KMS-11 (cell line): Measurements from ENCODE around the gene ISX.

Experiments
- H2AFZ ChIP-seq: fragments of 200-600 bp; sonication (generic); 2 replicates; pipeline ENCODE4 v1.6.1; 2016; ENCODE audit warnings: antibody characterized with exemption, mixed run types, low read depth
- H3K27ac ChIP-seq: fragments of 200-600 bp; sonication (generic); 2 replicates; pipeline ENCODE4 v1.6.1; 2016; ENCODE audit warnings: mild to moderate bottlenecking, mixed run types
- H3K27me3 ChIP-seq: fragments of 200-600 bp; sonication (generic); 2 replicates; pipeline ENCODE4 v1.6.1; 2017; ENCODE audit warnings: mild to moderate bottlenecking, low read depth, mixed run types, moderate library complexity; ENCODE audit not compliant: insufficient read depth
- H3K36me3 ChIP-seq: fragments of 200-600 bp; sonication (generic); 2 replicates; pipeline ENCODE4 v1.6.1; 2017; ENCODE audit warnings: mild to moderate bottlenecking, mixed run types; ENCODE audit not compliant: insufficient read depth
- H3K4me1 ChIP-seq: fragments of 200-600 bp; sonication (generic); 2 replicates; pipeline ENCODE4 v1.6.1; 2016; ENCODE audit warnings: mild to moderate bottlenecking, low read depth, mixed run types; ENCODE audit not compliant: poor library complexity, severe bottlenecking
- H3K4me2 ChIP-seq: fragments of 200-600 bp; sonication (generic); 2 replicates; pipeline ENCODE4 v1.7.0; 2016; ENCODE audit warnings: mild to moderate bottlenecking, mixed run types
- H3K4me3 ChIP-seq: fragments of 200-600 bp; sonication (generic); IDR thresholded peaks from 2 replicates; pipeline ENCODE4 v1.6.1; 2017; ENCODE audit warnings: low read depth, low read length, mixed read lengths; ENCODE audit not compliant: insufficient read depth
- H3K79me2 ChIP-seq: fragments of 200-600 bp; sonication (generic); 2 replicates; pipeline ENCODE4 v1.6.1; 2016; ENCODE audit warnings: low read depth, mixed run types; ENCODE audit not compliant: insufficient read depth
- H3K9ac ChIP-seq: fragments of 200-600 bp; sonication (generic); 2 replicates; pipeline ENCODE4 v1.6.1; 2016; ENCODE audit warnings: mild to moderate bottlenecking, mixed run types
- H4K20me1 ChIP-seq: fragments of 200-600 bp; sonication (generic); 2 replicates; pipeline ENCODE4 v1.6.1; 2016; ENCODE audit warnings: mild to moderate bottlenecking, mixed run types; ENCODE audit not compliant: insufficient read depth
- TF ChIP-seq, protein P1 (sequence below): fragments of 200-600 bp; sonication (generic); conservative IDR thresholded peaks from 2 replicates; pipeline ENCODE4 v1.6.1; 2017; ENCODE audit warnings: low read depth, mild to moderate bottlenecking, antibody characterized with exemption, low read length, moderate library complexity, mixed read lengths

The ISX gene

DNA sequence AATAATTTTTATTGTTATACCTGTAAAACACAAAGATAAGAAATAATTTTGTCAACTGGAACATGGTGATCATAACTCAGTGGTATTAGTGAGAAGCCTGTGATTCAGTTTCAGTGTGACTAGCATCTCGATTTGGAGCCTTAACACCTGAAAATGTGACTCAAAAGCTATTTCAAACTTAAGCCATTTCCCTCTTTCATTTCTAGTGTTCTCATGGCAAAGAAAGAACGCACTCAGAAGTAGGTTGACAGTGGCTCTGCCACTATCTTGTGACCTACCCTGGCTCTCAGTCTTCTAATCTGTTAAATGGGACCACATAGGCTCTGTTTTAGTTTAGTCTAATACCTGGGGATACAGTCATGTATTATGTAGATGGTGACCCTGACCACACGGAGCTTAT, 62.7 kb downstream of the ISX start:
- H4K20me1 ChIP-seq = no peaks in the 10 kb centered on the region
- H3K27ac ChIP-seq = no peak overlapping the region
- no peaks in the 10 kb centered on the region for H3K36me3 ChIP-seq
- no peak overlapping the region for H3K4me3 ChIP-seq
- H2AFZ ChIP-seq = no peak overlapping the region
- peaks cover 12% of the 10 kb centered on the region for H3K4me1 ChIP-seq
- no peaks in the 10 kb centered on the region for H3K79me2 ChIP-seq
- TF ChIP-seq, protein P1, sequence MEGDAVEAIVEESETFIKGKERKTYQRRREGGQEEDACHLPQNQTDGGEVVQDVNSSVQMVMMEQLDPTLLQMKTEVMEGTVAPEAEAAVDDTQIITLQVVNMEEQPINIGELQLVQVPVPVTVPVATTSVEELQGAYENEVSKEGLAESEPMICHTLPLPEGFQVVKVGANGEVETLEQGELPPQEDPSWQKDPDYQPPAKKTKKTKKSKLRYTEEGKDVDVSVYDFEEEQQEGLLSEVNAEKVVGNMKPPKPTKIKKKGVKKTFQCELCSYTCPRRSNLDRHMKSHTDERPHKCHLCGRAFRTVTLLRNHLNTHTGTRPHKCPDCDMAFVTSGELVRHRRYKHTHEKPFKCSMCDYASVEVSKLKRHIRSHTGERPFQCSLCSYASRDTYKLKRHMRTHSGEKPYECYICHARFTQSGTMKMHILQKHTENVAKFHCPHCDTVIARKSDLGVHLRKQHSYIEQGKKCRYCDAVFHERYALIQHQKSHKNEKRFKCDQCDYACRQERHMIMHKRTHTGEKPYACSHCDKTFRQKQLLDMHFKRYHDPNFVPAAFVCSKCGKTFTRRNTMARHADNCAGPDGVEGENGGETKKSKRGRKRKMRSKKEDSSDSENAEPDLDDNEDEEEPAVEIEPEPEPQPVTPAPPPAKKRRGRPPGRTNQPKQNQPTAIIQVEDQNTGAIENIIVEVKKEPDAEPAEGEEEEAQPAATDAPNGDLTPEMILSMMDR = no peak
- no peaks in the 10 kb centered on the region for H3K27me3 ChIP-seq
- no peak overlapping the region for H3K4me2 ChIP-seq
- no peak overlapping the region for H3K9ac ChIP-seq

DNA sequence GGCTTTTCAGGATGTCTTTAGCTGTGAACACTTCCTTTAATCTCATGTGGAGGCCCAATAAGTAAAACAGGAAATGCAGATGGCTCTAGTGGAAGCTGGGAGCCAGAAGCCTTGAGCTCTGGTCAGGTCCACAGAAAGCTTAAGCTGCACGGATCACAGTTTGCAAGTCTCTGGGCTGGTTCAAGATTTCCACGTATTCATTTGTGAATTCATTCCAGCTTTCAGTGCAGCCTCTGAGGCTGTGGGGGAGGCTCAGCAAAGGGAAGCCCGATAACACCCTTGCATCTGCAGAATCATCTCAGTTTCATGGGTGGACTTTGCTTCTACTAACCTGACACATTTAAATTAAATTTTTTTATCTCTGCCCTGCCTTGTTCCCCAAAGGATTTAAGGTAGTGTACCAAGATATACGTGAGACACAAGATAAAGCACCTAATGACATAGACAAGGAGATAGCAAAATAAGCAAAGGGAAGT, 65.6 kb downstream of the ISX start:
- no peak overlapping the region for H3K4me2 ChIP-seq
- no peak overlapping the region for H3K27ac ChIP-seq
- TF ChIP-seq, protein P1 = no peak
- H3K4me1 ChIP-seq = peaks cover 12% of the 10 kb centered on the region
- no peak overlapping the region for H3K9ac ChIP-seq
- no peaks in the 10 kb centered on the region for H3K27me3 ChIP-seq
- no peaks in the 10 kb centered on the region for H3K36me3 ChIP-seq
- H2AFZ ChIP-seq = no peak overlapping the region
- H4K20me1 ChIP-seq = no peaks in the 10 kb centered on the region
- no peak overlapping the region for H3K4me3 ChIP-seq
- H3K79me2 ChIP-seq = no peaks in the 10 kb centered on the region

DNA sequence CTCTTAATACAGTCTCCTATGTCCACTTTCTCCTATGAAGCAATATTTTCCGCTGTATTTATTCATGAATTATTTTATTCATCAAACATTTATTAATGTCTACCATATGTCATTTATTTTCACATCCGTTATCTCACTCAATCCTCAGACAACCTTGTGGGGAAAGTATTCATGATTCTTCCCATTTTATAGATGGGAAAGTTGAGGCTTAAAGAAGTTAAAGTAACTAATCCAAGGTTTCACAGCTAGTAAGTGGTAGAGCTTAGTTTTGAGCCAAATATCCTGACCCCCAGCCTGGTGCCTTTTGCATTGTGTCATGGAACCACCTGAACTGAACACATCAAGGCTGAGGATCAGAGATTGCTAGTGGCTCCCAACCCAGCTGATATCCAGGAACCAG, 66.6 kb downstream of the ISX start:
- no peaks in the 10 kb centered on the region for H3K36me3 ChIP-seq
- no peak overlapping the region for H3K9ac ChIP-seq
- H3K4me2 ChIP-seq = no peak overlapping the region
- no peak overlapping the region for H2AFZ ChIP-seq
- peaks cover 3% of the 10 kb centered on the region for H3K4me1 ChIP-seq
- no peak overlapping the region for H3K4me3 ChIP-seq
- TF ChIP-seq, protein P1 = no peak
- no peaks in the 10 kb centered on the region for H3K79me2 ChIP-seq
- H3K27ac ChIP-seq = no peak overlapping the region
- H4K20me1 ChIP-seq = no peaks in the 10 kb centered on the region
- H3K27me3 ChIP-seq = no peaks in the 10 kb centered on the region

DNA sequence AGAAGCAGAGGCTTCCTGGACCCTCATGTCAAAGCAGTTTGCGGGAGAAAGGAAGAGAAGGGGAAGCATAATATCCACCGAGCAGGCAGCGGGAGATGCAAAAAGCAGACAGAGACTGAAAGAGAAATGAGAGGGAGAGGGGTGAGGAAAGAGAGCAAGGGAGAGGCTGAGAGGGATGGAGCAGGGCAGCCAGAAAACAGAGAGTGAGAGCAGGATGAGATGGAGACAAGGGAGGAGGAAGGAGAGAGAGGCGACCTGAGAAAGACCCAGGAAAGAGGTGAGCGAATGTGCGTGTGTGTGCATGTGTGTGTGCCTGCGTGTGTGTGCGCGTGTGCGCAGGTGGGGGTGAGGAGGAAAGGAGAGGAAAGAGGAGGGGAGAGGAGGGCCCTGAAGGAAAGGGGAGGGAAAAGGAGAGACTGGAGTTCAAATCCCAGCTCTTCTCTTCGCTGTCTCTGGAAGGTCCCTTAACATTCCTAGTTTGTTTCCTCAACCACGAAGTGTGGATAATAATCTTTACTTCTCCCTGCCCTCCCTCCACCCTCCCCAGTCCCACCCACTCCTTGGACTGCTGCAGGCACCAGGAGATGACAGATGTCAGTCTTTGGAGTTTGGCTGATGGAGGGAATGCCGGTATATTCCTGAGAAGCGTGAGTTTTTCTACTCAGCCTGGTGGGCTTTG, 67.9 kb downstream of the ISX start:
- no peaks in the 10 kb centered on the region for H3K36me3 ChIP-seq
- no peak overlapping the region for H2AFZ ChIP-seq
- no peak overlapping the region for H3K4me2 ChIP-seq
- TF ChIP-seq, protein P1 = no peak
- H3K4me3 ChIP-seq = no peak overlapping the region
- H3K79me2 ChIP-seq = no peaks in the 10 kb centered on the region
- H3K27me3 ChIP-seq = no peaks in the 10 kb centered on the region
- H3K9ac ChIP-seq = no peak overlapping the region
- H3K4me1 ChIP-seq = no peaks in the 10 kb centered on the region
- H3K27ac ChIP-seq = no peak overlapping the region
- H4K20me1 ChIP-seq = no peaks in the 10 kb centered on the region
